ENCODE results near the gene KYNU.

GRCh38 chr2:143030127-143030526 is 152.7 kb downstream of the KYNU start:
- TF ChIP-seq CTCF (IDR thresholded peaks at IDR 0.05; ENCODE audit: poor library complexity) (no peak), EZH2 (IDR thresholded peaks at IDR 0.05; ENCODE audit: borderline replicate concordance) (no peak), EZH2phosphoT487 (IDR thresholded peaks at IDR 0.05; ENCODE audit: low read depth, severe bottlenecking, unreplicated experiment) (no peak)

Measured in hepatocyte (in vitro differentiated cells).